ENCODE results near the gene CFAP410.

Gene CFAP410

GRCh38 chr21:44360159-44360558 is 21.0 kb upstream of the CFAP410 start:
- DNase-seq (ENCODE audit: extremely low read depth, low read depth): no peak

DNA sequence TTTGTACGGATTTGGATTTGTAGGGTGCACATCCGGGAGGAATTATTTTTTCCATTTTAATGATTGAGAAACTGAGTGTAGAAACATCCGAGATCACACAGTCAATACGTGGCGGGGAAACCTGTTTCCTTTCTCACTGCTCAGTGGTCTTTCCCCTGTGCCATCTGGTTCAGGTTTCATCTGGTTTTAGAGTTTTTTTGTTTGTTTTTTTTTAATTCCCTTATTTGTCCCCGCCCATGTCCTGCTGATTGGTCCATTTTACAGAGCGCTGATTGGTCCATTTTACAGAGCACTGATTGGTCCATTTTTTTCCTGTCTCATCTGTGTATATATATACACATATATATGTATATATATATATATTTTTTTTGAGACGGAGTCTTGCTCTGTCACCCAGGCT is 20.2 kb upstream of the CFAP410 start:
- no peak for DNase-seq (ENCODE audit: extremely low read depth, low read depth)

More at GRCh38 chr21:44360159-44360558, 21.0 kb upstream of the CFAP410 start:
- TF ChIP-seq, protein P1, sequence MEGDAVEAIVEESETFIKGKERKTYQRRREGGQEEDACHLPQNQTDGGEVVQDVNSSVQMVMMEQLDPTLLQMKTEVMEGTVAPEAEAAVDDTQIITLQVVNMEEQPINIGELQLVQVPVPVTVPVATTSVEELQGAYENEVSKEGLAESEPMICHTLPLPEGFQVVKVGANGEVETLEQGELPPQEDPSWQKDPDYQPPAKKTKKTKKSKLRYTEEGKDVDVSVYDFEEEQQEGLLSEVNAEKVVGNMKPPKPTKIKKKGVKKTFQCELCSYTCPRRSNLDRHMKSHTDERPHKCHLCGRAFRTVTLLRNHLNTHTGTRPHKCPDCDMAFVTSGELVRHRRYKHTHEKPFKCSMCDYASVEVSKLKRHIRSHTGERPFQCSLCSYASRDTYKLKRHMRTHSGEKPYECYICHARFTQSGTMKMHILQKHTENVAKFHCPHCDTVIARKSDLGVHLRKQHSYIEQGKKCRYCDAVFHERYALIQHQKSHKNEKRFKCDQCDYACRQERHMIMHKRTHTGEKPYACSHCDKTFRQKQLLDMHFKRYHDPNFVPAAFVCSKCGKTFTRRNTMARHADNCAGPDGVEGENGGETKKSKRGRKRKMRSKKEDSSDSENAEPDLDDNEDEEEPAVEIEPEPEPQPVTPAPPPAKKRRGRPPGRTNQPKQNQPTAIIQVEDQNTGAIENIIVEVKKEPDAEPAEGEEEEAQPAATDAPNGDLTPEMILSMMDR (IDR thresholded peaks at IDR 0.05; ENCODE audit: low read depth, low read length): no peak

DNA sequence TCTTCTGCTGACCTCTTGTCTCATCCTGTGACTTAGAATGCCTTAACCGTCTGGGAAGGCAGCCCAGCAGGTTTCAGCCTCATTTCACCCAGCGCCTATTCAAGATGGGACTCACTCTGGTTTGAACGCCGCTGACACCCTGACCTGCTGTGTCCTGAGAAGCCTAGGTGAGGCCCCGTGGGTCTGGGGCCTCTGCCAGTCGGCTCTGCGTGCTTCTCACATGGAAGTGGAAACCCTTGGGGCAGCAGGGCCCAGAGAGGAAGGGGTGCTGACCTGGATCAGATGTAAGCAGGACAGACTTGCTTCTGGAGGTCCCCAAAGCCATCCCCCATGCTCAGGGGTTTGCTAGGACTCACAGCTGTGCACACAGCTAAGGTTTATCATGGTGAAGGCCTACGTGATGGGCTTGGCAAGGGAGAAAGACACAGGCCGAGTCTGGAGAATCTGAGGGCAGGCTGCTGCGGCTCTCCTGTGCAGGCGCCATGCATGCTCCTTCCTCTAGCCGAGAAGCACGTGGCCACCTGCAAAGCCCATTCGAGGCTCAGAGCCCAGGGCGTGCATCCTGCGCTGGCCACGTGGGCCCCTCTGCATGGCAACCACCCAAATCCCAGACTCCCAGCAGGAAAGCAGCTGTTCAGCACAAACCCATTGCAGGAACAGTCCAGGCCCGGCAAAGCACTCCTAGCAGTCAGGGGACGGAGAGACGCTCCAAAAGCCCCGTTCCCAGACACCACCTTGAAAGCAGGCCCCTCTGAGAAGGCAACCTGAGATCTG is 18.1 kb upstream of the CFAP410 start:
- TF ChIP-seq, protein P1 (IDR thresholded peaks at IDR 0.05; ENCODE audit: low read depth, low read length): no peak
- no peak for DNase-seq (ENCODE audit: extremely low read depth, low read depth)

More for the DNA sequence above, 20.2 kb upstream of the CFAP410 start:
- TF ChIP-seq, protein P1 (IDR thresholded peaks at IDR 0.05; ENCODE audit: low read depth, low read length): no peak

- no peak for DNase-seq (ENCODE audit: extremely low read depth, low read depth)
- TF ChIP-seq, protein P1 (IDR thresholded peaks at IDR 0.05; ENCODE audit: low read depth, low read length): no peak
Measured at GRCh38 chr21:44356636-44357035, 17.4 kb upstream of the CFAP410 start.

DNA sequence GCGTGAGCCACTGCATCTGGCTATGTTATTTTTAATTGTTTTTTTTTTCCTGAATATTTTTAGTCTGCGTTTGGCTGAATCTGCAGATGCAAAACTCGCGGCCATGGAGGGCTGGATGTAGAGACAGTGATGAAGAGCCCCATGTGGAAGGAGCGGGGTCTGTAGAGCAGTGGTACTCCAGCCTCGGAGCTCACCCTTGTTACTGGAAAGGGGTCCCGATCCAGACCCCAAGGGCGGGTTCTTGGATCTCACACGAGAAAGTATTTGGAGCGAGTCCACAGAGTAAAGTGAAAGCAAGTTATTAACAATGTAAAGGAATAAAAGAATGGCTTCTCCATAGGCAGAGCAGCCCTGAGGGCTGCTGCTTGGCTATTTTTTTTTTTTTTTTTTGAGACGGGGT is 17.0 kb upstream of the CFAP410 start:
- DNase-seq (ENCODE audit: extremely low read depth, low read depth): no peak
- TF ChIP-seq, protein P1 (IDR thresholded peaks at IDR 0.05; ENCODE audit: low read depth, low read length): no peak

GRCh38 chr21:44354775-44355771 is 15.9 kb upstream of the CFAP410 start:
- TF ChIP-seq, protein P1 (IDR thresholded peaks at IDR 0.05; ENCODE audit: low read depth, low read length): no peak
- no peak for DNase-seq (ENCODE audit: extremely low read depth, low read depth)

Measured in AG09319 (cell line).